ENCODE measurements around the gene OXER1.

- TF ChIP-seq POLR2A (IDR thresholded peaks at IDR 0.05) (no peak), CTCF (IDR thresholded peaks at IDR 0.05) (no peak)
These were observed 7.7 kb upstream of the OXER1 start for GRCh38 chr2:42771546-42772153.
